Loucy (cell line): ENCODE data around the gene COMMD10.

ENCODE experiments used
- H2AFZ ChIP-seq: fragments of 200-600 bp; sonication (generic); 2 replicates; pipeline ENCODE4 v1.6.0; 2016; ENCODE audit warnings: antibody characterized with exemption, mild to moderate bottlenecking, low read length, moderate library complexity
- H3F3A ChIP-seq: fragments of 200-600 bp; 2 replicates; pipeline ENCODE4 v1.6.0; 2016; ENCODE audit warnings: antibody characterized with exemption, low read depth, mild to moderate bottlenecking
- H3K27me3 ChIP-seq: fragments of 200-600 bp; sonication (generic); 2 replicates; pipeline ENCODE4 v1.6.1; 2014; ENCODE audit warnings: low read length, mild to moderate bottlenecking; ENCODE audit not compliant: insufficient read depth, poor library complexity, severe bottlenecking
- H3K36me3 ChIP-seq: fragments of 200-600 bp; sonication (generic); 2 replicates; pipeline ENCODE4 v1.6.1; 2016; ENCODE audit warnings: low read length; ENCODE audit not compliant: insufficient read depth
- H3K4me1 ChIP-seq: fragments of 200-600 bp; sonication (generic); 2 replicates; pipeline ENCODE4 v1.5.1; 2014; ENCODE audit warnings: low read length, mild to moderate bottlenecking; ENCODE audit not compliant: insufficient read depth, poor library complexity, severe bottlenecking
- H3K4me2 ChIP-seq: fragments of 200-600 bp; sonication (generic); 2 replicates; pipeline ENCODE4 v1.6.0; 2014; ENCODE audit warnings: antibody characterized with exemption, low read length, low read depth, mild to moderate bottlenecking; ENCODE audit not compliant: poor library complexity, severe bottlenecking
- H3K4me3 ChIP-seq: fragments of 200-600 bp; sonication (generic); 2 replicates; pipeline ENCODE4 v1.5.1; 2014; ENCODE audit warnings: low read length, mild to moderate bottlenecking, mixed read lengths; ENCODE audit not compliant: poor library complexity, severe bottlenecking
- H3K79me2 ChIP-seq: fragments of 200-600 bp; sonication (generic); 2 replicates; pipeline ENCODE4 v1.6.1; 2014; ENCODE audit warnings: low read length; ENCODE audit not compliant: insufficient read depth
- H3K9ac ChIP-seq: fragments of 200-600 bp; sonication (generic); 2 replicates; pipeline ENCODE4 v1.6.0; 2014; ENCODE audit warnings: mild to moderate bottlenecking, low read depth, low read length, moderate library complexity; ENCODE audit not compliant: poor library complexity, severe bottlenecking
- H3K9me2 ChIP-seq: fragments of 200-600 bp; sonication (generic); replicated peaks from 2 replicates; pipeline ENCODE4 v1.6.1; 2016; ENCODE audit warnings: low read depth, low read length, mixed read lengths
- H3K9me3 ChIP-seq: fragments of 200-600 bp; sonication (generic); 2 replicates; pipeline ENCODE4 v1.6.1; 2014; ENCODE audit warnings: mild to moderate bottlenecking, antibody characterized with exemption, low read length, low read depth; ENCODE audit not compliant: insufficient read depth
- H4K20me1 ChIP-seq: fragments of 200-600 bp; sonication (generic); 2 replicates; pipeline ENCODE4 v1.6.0; 2014; ENCODE audit warnings: antibody characterized with exemption, low read length, mild to moderate bottlenecking; ENCODE audit not compliant: insufficient read depth, poor library complexity, severe bottlenecking
- CTCF ChIP-seq: fragments of 200-600 bp; sonication (generic); conservative IDR thresholded peaks from 2 replicates; pipeline ENCODE4 v1.5.1; 2014; ENCODE audit warnings: mild to moderate bottlenecking, antibody characterized with exemption, low read length
- EZH2phosphoT487 ChIP-seq: fragments of 200-600 bp; IDR thresholded peaks from 2 replicates; pipeline ENCODE4 v1.6.1; 2018; ENCODE audit warnings: antibody characterized with exemption, mild to moderate bottlenecking, moderate library complexity, borderline replicate concordance

Gene COMMD10

DNA sequence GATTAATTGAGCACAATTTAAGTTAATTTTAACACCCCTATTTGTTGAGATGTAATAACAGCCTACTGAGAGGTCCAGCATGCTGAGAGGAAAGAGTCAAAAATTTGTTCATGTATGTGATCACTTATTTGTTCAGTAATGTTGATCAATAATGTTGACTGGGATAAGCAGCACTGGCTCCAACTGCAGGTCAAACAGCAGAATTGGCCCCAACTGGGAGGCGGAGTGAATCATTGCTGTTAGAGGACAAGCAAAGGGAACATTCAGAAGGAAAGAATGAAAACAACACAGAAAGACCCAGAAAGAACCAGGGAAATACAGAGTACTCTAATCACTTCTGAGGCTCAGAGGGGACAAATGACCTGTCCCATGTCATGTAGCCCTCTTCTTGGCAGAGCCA, 221.1 kb downstream of the COMMD10 start:
- no peaks in the 10 kb centered on the region for H4K20me1 ChIP-seq
- H3K79me2 ChIP-seq: no peaks in the 10 kb centered on the region
- no peaks in the 10 kb centered on the region for H3K36me3 ChIP-seq
- H3K9me3 ChIP-seq: no peaks in the 10 kb centered on the region
- no peaks in the 10 kb centered on the region for H3K9me2 ChIP-seq
- H3K27me3 ChIP-seq: no peaks in the 10 kb centered on the region
- no peak overlapping the region for H3K9ac ChIP-seq
- H3K4me1 ChIP-seq: no peaks in the 10 kb centered on the region
- no peak overlapping the region for H3K4me3 ChIP-seq
- TF ChIP-seq CTCF: no peak
- TF ChIP-seq EZH2phosphoT487: no peak
- H2AFZ ChIP-seq: no peak overlapping the region
- H3F3A ChIP-seq: no peaks in the 10 kb centered on the region
- no peak overlapping the region for H3K4me2 ChIP-seq

- Histone ChIP-seq H3K9ac (no peak overlapping the region), H3K9me3 (no peaks in the 10 kb centered on the region), H3K4me3 (no peak overlapping the region), H3K36me3 (no peaks in the 10 kb centered on the region), H3K4me1 (no peaks in the 10 kb centered on the region), H3F3A (no peaks in the 10 kb centered on the region), H3K79me2 (no peaks in the 10 kb centered on the region), H3K27me3 (no peaks in the 10 kb centered on the region), H3K9me2 (no peaks in the 10 kb centered on the region), H4K20me1 (no peaks in the 10 kb centered on the region), H3K4me2 (no peak overlapping the region), H2AFZ (no peak overlapping the region)
- TF ChIP-seq CTCF (no peak), EZH2phosphoT487 (no peak)
Observed at GRCh38 chr5:116306846-116307245, 222.0 kb downstream of the COMMD10 start.

DNA sequence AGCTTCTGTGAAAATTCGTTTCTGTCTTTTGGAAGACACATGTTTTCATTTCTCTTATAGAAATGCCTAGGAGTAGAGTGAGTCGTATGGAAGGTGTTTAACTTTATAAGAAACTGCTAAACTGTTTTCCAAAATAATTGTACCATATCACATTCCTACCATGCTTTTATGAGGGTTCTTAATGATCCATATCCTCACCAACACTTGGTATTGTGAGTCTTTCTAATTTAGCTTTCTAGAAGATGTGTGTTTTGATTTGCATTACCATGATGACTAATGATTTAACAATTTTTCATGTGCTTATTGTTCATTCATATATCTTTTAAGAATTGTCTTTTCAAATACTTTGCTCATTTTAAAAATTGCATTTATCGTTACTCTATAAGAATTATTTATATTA, 223.6 kb downstream of the COMMD10 start:
- no peaks in the 10 kb centered on the region for H3K27me3 ChIP-seq
- H3K4me2 ChIP-seq: no peak overlapping the region
- no peaks in the 10 kb centered on the region for H3K9me2 ChIP-seq
- no peak overlapping the region for H3K4me3 ChIP-seq
- no peaks in the 10 kb centered on the region for H3K9me3 ChIP-seq
- no peak for TF ChIP-seq CTCF
- no peak for TF ChIP-seq EZH2phosphoT487
- H3K36me3 ChIP-seq: no peaks in the 10 kb centered on the region
- no peaks in the 10 kb centered on the region for H4K20me1 ChIP-seq
- H3K4me1 ChIP-seq: peaks cover 6% of the 10 kb centered on the region
- H2AFZ ChIP-seq: no peak overlapping the region
- no peaks in the 10 kb centered on the region for H3K79me2 ChIP-seq
- H3K9ac ChIP-seq: no peak overlapping the region
- H3F3A ChIP-seq: no peaks in the 10 kb centered on the region
